HPDE6-E6E7 (cell line): ENCODE results near the gene DNHD1.

Experiments used
- DNase-seq: peaks from one replicate; pipeline ENCODE4 v3.0.0; 2011; ENCODE audit warnings: missing footprints; ENCODE audit errors: extremely low spot score

Gene DNHD1

GRCh38 chr11:6611963-6612212 lies 114.8 kb downstream of the DNHD1 start:
- no peak for DNase-seq

- peak; percentile 82 for DNase-seq
These were observed 115.3 kb downstream of the DNHD1 start, which contains the start of gene TAF10 for GRCh38 chr11:6612213-6613041. TSS of gene TAF10 (minus strand) at chr11:6612216. CDS start at chr11:6612189, 27 bp downstream.

- no peak for DNase-seq
These were observed 116.4 kb downstream of the DNHD1 start for GRCh38 chr11:6613496-6613895.

GRCh38 chr11:6614446-6614845 lies 117.4 kb downstream of the DNHD1 start:
- no peak for DNase-seq

GRCh38 chr11:6615046-6615445 lies 118.0 kb downstream of the DNHD1 start:
- DNase-seq, result no peak

- no peak for DNase-seq
These were observed 119.0 kb downstream of the DNHD1 start for GRCh38 chr11:6615882-6616585.

GRCh38 chr11:6616596-6617250 lies 119.6 kb downstream of the DNHD1 start:
- no peak for DNase-seq

GRCh38 chr11:6617315-6617781 lies 120.3 kb downstream of the DNHD1 start:
- no peak for DNase-seq

- DNase-seq, result no peak
These were observed 121.3 kb downstream of the DNHD1 start for GRCh38 chr11:6618117-6619003.

- peak; percentile 97 for DNase-seq
These were observed 122.1 kb downstream of the DNHD1 start, which contains the start of gene TPP1 for GRCh38 chr11:6619004-6619745. TSS of gene TPP1 (minus strand) at chr11:6619422. CDS start at chr11:6619400, 22 bp downstream.

- no peak for DNase-seq
These were observed 123.6 kb downstream of the DNHD1 start for GRCh38 chr11:6620636-6621035.
